Stimulated activated CD4-positive, alpha-beta T cell treated with anti-CD3 and anti-CD28 coated beads, Interleukin-1b, Interleukin-23, amount 100 ng/mL, for 4 hours (primary cell): ENCODE results near the gene AP1G2.

Experiments
- DNase-seq, 2 donors: peaks; one replicate each; pipeline ENCODE4 v3.0.0-alpha.2; 2020; ENCODE audit warnings: low read depth in 2 of 2

Gene AP1G2

GRCh38 chr14:23513818-23514643 lies 53.6 kb downstream of the AP1G2 start:
- no peak for DNase-seq

- no peak for DNase-seq
Observed at GRCh38 chr14:23513005-23513817, 54.4 kb downstream of the AP1G2 start.

GRCh38 chr14:23512156-23512555 lies 55.4 kb downstream of the AP1G2 start:
- peak in 1 of 2 donors; percentile 2 for DNase-seq
